Left lung (tissue), 10 donors: ENCODE data around the gene HOXD13. TPM values are rescaled to one million over a fixed set of nuclear protein-coding genes. Genes with fewer than 3 reads are reported as not detected.
A peak's percentile ranks its signal among the peaks of the same experiment; 100 is the strongest.

Source experiments
- ATAC-seq: fragments of 200-7000 bp; cut with Tn5 transposase; one replicate; pipeline ENCODE4 v1.9.1; 2020; ENCODE audit warnings: moderate library complexity
- DNase-seq, 4 donors: peaks; one replicate each; pipeline ENCODE4 v3.0.0-alpha.2; 2013 to 2020
- H3K27ac ChIP-seq, 2 donors: fragments of 200-600 bp; sonication (generic) in 1 of 2; one replicate each; pipeline versions ENCODE4 v1.5.0 to v1.8.0; 2020 to 2021
- H3K27me3 ChIP-seq, 2 donors: fragments of 200-600 bp; sonication (generic) in 1 of 2; one replicate each; pipeline versions ENCODE4 v1.5.0 to v1.8.0; 2020 to 2021
- H3K36me3 ChIP-seq, 2 donors: fragments of 200-600 bp; sonication (generic) in 1 of 2; one replicate each; pipeline versions ENCODE4 v1.5.0 to v1.8.0; 2020 to 2021
- H3K4me1 ChIP-seq, 2 donors: fragments of 200-600 bp; one replicate each; pipeline ENCODE4 v1.8.0; 2021
- H3K4me3 ChIP-seq, 2 donors: fragments of 200-600 bp; sonication (generic) in 1 of 2; one replicate each; pipeline versions ENCODE4 v1.5.0 to v1.8.0; 2020 to 2021; ENCODE audit warnings: mild to moderate bottlenecking in 1 of 2
- H3K9me3 ChIP-seq, 2 donors: fragments of 200-600 bp; sonication (generic) in 1 of 2; one replicate each; pipeline versions ENCODE4 v1.5.0 to v1.8.0; 2020 to 2021
- CTCF ChIP-seq, 2 donors: fragments of 200-600 bp; sonication (generic) in 1 of 2; IDR thresholded peaks; one replicate each; pipeline versions ENCODE4 v1.5.0 to v1.8.0; 2021; ENCODE audit warnings: antibody characterized with exemption in 2 of 2
- intact Hi-C, 2 donors: fragments of 100-400 bp; cut with DNase I; formaldehyde crosslinking; loops; one replicate each; pipeline versions ENCODE4 v1.11.2 to v1.14.2; 2022
- polyA plus RNA-seq, 6 donors: library from polyadenylated mRNA; unstranded; fragments of 120-200 nt; gene quantifications; one replicate each; pipeline ENCODE4 v1.2.1, GENCODE V29; 2013; ENCODE audit not compliant: insufficient read length in 6 of 6
- total RNA-seq, 2 donors: library from RNA; stranded (reverse); fragmentation: NEBNext Ultra II Directional; extraction: Animal tissue kit (Norgen Biotek cat#: 25700); gene quantifications; one replicate each; pipeline ENCODE4 v1.2.1, GENCODE V29; 2021
- donor health status: DM: no; HTN: yes; CAD: no.
- donor health status: DM: no; HTN: no; CAD: no.

The HOXD13 gene
- total and polyA plus RNA-seq, 8 donors: not detected

GRCh38 chr2:176138526-176138922 lies 46.0 kb downstream of the HOXD13 start:
- Histone ChIP-seq H3K4me3 (no peak overlapping the region), H3K36me3 (no peaks in the 10 kb centered on the region), H3K27me3 (peaks cover 80 to 100% of the 10 kb centered on the region in 2 donors), H3K27ac (no peak overlapping the region), H3K4me1 (peaks cover 12 to 20% of the 10 kb centered on the region in 2 donors), H3K9me3 (no peaks in the 10 kb centered on the region)
- DNase-seq (no peak), ATAC-seq (no peak)
- TF ChIP-seq CTCF (IDR thresholded peaks at IDR 0.05): no peak
- intact Hi-C loops: loop anchor here in 1 of 2 donors (5.0 to 10.0 kb wide), 2 partner anchors 419 to 676 kb away; no protein-coding TSS in a partner anchor

GRCh38 chr2:176138923-176139660 lies 46.6 kb downstream of the HOXD13 start:
- H3K9me3 ChIP-seq: no peaks in the 10 kb centered on the region
- no peak overlapping the region for H3K4me3 ChIP-seq
- TF ChIP-seq CTCF (IDR thresholded peaks at IDR 0.05): no peak
- peaks cover 12 to 20% of the 10 kb centered on the region in 2 donors for H3K4me1 ChIP-seq
- intact Hi-C loops: loop anchor here in 1 of 2 donors (5.0 to 10.0 kb wide), 2 partner anchors 418 to 676 kb away; no protein-coding TSS in a partner anchor
- peaks cover 74 to 100% of the 10 kb centered on the region in 2 donors for H3K27me3 ChIP-seq
- H3K27ac ChIP-seq: no peak overlapping the region
- DNase-seq: no peak
- ATAC-seq: no peak
- H3K36me3 ChIP-seq: no peaks in the 10 kb centered on the region

GRCh38 chr2:176139661-176140512 lies 47.4 kb downstream of the HOXD13 start:
- intact Hi-C loops: loop anchor here in 1 of 2 donors (5.0 to 10.0 kb wide), 3 partner anchors 315 to 675 kb away; no protein-coding TSS in a partner anchor
- H3K36me3 ChIP-seq: no peaks in the 10 kb centered on the region

DNA sequence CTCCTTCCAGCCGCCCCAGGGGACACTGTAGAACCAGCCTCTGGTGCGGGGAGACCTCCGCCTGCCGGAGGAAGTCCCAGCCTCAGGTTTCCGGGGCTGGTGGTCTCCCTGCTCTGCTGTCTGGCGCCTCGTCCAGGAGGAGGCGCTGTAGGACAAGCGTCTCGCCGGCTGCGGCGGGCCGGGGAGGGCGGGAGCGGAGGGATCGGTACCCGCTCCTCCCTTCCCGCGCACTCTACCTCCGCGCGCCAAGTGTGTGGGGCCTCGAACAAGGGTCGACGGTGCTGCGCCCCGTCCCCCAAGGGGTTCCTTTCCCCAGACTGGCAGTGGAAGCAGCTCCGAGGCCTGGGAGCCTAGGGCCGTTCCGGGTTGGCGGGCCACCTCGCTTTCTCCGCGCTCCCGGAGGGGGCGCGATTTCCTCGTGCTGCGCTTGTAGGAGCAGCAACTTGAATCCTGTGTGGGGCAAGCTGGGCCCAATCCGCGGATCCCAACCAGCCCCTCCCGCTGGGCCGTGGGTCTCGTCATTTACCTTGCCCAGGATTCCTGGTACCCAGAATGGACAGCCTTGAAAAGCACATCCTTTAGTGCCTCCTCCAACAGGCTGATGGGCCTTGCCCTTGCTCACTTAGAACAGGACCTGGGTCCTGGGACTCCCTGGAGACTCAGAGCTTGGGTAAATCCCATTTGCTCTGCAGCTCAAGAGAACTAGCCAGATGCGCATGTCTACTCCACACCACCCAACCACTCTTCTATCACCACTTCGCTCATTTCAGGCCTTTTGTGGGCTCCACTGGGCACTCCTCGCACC lies 48.2 kb downstream of the HOXD13 start:
- Histone ChIP-seq H3K4me3 (peak overlapping the region; percentile 18 to 31), H3K27me3 (peaks cover 69 to 100% of the 10 kb centered on the region in 2 donors), H3K4me1 (peaks cover 12 to 20% of the 10 kb centered on the region in 2 donors), H3K36me3 (no peaks in the 10 kb centered on the region), H3K9me3 (no peaks in the 10 kb centered on the region), H3K27ac (no peak overlapping the region)
- ATAC-seq: peak; percentile 97
- intact Hi-C loops: loop anchor here in 1 of 2 donors (10.0 kb wide), 1 partner anchor 314 kb away; no protein-coding TSS in a partner anchor
- TF ChIP-seq CTCF (IDR thresholded peaks at IDR 0.05): peak; percentile 81
- peak; percentile 54 to 89 (median 80) for DNase-seq

More at GRCh38 chr2:176139661-176140512, 47.4 kb downstream of the HOXD13 start:
- Histone ChIP-seq H3K4me3 (peak overlapping the region in 1 of 2 donors; percentile 31), H3K27ac (no peak overlapping the region), H3K9me3 (no peaks in the 10 kb centered on the region), H3K27me3 (peaks cover 69 to 100% of the 10 kb centered on the region in 2 donors), H3K4me1 (peaks cover 12 to 20% of the 10 kb centered on the region in 2 donors)
- TF ChIP-seq CTCF (IDR thresholded peaks at IDR 0.05): no peak
- ATAC-seq (peak; percentile 10), DNase-seq (no peak)
